Forelimb muscle (tissue), 1 donor: ENCODE data around the gene STRIP1. TPM values are rescaled to one million over a fixed set of nuclear protein-coding genes. Genes with fewer than 3 reads are reported as not detected.
A peak's percentile ranks its signal among the peaks of the same experiment; 100 is the strongest.

ENCODE experiments used
- DNase-seq: peaks from one replicate; pipeline ENCODE4 v3.0.0-alpha.2; 2013; ENCODE audit warnings: low read depth
- polyA plus RNA-seq: library from polyadenylated mRNA; unstranded; fragments of 120-200 nt; gene quantifications from one replicate; pipeline ENCODE4 v1.2.1, GENCODE V29; 2013; ENCODE audit not compliant: insufficient read length

Gene STRIP1
- 30.5 TPM for polyA plus RNA-seq

DNA sequence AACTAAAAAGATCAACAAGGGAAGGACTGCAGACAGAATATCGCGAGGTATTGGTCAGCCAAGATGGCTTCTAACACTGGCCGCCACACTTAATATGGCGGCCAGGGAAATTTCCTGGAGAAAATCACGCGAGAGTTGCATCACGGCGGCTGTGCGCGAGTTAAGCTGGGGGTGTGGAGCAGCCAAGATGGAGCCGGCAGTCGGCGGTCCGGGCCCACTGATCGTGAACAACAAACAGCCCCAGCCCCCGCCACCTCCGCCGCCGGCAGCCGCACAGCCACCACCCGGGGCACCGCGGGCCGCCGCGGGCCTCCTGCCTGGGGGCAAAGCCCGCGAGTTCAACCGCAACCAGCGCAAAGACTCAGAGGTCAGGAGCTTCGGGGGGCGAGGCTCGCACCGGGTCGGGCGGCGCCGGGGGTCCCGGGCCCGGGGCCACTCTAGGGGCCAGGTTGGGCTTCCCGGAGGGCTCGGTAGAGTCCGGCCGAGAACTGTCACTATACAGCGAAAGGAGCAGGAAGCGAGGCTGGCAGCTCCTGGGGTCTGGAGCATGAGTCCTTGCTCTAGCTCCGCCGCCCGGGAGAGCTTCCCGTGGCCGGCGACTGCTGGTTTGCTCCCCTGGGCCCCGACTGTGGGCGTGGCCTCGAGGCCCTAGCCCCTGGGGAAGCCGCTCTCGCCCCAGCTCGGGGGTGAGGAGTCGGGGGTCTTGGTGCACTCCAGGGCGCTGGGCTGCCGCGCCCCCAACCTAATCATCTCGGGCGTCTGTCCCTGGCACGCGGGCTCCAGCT lies at the start of gene STRIP1:
Gene STRIP1 (plus strand): TSS at position 174 of the 785 bp plus-strand sequence. CDS start 14 bp downstream, at position 188.
- peak; percentile 93 for DNase-seq

GRCh38 chr1:109985247-109986053 lies 49.0 kb upstream of the STRIP1 start:
- no peak for DNase-seq

GRCh38 chr1:109986054-109986444 lies 48.4 kb upstream of the STRIP1 start:
- DNase-seq = no peak

DNA sequence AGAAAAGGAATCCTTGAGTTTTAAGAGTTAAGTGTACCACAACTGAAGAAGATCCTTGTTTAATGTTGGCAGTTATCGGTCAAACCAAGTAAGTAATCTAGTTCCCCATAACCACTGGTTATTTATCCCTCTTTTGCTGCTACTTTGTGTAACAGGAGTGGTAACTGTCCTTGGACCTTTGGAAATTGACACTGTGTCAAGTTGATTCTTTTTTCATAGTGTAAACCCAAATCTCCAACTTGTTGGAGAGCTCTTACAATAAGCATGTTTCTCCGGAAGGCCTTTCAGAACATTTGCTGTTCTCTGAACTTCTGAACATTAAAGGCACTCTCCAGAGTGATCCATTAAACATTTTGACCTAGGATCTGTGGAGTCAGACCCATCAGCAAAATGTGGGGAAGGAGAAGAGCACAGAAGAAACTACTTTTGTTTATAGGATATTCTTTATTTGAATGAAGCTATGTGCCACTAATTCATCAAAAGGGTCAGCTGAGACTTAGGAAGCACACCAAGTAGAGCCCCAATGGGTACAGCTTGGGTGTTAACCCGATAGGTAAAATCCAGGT lies 46.0 kb upstream of the STRIP1 start:
- no peak for DNase-seq

GRCh38 chr1:109989506-109990301 lies 44.7 kb upstream of the STRIP1 start:
- DNase-seq = no peak

- DNase-seq = no peak
Observed at GRCh38 chr1:109990302-109990653, 44.1 kb upstream of the STRIP1 start.

DNA sequence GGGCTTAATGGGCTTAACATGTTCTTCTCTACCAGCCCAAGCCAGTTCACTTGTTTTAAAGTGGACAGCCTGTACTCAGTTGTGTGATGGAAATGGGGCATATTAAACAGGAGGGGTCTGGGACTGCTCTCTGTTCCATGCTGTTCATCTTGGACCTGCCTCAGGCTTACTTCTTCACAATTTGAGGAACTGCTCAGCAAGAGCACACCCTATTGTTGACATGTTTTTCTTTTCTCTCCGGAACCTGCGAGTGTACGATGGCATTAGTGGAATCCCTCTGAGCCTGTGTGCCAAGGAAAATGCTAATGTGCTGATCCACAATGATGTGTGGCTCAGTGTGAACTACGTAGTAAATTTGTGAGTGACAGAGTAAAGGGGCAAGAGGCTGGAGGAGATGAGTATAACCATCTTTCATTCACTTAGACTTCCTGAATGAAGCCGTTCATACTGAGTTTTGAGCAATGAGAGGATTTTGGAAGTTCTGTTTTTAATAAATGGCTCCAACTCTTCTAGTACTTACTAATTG lies 43.0 kb upstream of the STRIP1 start:
- no peak for DNase-seq

GRCh38 chr1:109993885-109994284 lies 40.5 kb upstream of the STRIP1 start:
- DNase-seq = no peak

DNA sequence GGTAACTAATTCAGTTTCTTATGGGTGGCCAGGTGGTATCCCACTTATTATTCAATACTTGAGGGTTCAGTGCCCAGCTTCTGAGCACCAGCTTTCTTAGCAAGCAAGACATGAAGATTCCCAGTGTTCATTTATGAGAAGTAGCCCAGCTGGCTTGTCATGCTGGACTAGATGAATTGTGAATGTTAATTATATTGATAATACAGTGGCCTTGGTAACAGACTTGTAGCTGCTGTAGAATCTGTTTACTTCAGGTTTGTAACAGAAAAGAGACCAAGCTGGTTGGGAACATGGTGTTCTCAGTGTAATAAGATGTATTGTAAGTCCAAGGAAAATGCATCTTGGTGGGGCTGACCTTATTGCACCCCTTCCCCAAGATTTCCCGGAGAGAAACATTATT lies 39.8 kb upstream of the STRIP1 start:
- no peak for DNase-seq

- DNase-seq = no peak
Observed at GRCh38 chr1:109995536-109995935, 38.9 kb upstream of the STRIP1 start.

- no peak for DNase-seq
Observed at GRCh38 chr1:109996476-109996875, 37.9 kb upstream of the STRIP1 start.

DNA sequence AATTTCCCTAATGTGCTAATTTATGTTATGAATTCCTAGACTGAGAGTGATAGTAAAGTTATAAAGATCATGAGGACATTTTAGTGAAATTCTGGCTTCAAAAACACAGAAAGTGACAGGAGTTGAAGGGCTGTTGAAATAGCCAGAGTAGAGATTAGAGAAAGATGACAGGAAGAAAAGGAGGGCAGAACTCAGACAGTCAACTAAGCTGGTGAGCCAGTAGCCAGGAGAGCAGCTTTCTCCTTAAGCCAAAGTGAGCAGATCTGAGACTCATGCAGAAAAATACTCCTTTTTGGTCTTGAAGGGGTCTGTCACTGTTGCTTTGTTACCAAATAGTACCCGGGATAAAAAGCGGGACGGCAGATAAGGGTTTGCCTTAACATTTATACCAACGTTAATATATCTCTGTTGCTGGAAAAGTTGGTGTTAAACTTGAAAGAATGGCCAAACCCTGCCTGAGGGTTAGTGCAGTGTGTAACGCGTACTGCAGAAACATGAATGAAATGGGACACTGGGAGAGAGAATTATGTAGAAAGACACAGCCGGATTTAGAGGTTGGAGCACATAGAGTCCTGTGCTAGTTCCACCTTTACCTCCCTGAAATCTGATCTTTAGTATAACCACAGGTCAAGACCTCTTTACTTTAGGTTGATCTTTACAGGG lies 37.1 kb upstream of the STRIP1 start:
- no peak for DNase-seq

DNA sequence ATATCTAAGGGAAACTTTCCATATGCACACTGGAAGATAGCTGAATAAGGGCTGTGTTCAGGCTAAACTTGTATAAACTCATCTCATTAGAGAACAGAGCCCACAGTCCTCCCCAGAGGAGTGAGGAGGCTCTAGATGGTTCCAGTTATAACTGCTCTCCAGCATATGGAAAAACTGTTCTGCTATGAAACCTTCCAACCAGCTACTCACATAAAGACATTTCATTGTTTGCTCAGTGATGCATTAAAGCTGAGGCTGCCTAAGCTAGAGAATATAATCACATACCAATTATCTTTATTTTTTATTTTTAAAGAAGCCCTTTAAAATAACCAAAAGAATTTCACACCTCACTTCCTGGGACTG lies 36.6 kb upstream of the STRIP1 start:
- no peak for DNase-seq

GRCh38 chr1:110002695-110003094 lies 31.7 kb upstream of the STRIP1 start:
- DNase-seq = no peak

- DNase-seq = peak; percentile 29
Observed at GRCh38 chr1:110003747-110004428, 30.5 kb upstream of the STRIP1 start.

DNA sequence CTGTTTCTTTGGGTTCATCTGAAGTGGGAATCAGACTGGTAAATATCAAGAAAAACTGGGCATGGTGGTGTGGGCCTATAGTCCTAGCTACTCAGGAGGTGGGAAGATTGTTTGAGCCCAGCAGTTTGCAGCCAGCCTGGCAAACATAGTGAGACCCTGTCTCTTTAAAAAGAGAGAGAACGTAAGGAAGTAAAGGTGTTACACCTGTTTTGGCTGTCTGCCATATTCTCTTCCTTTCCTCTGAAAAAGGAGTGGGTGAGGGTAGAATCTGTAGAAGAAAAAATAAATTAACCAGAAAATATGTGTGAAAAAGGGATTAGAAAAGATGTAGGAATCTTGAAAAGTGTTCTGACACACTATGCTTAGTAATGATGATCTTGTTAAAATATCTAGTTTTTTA lies 29.8 kb upstream of the STRIP1 start:
- DNase-seq = no peak

DNA sequence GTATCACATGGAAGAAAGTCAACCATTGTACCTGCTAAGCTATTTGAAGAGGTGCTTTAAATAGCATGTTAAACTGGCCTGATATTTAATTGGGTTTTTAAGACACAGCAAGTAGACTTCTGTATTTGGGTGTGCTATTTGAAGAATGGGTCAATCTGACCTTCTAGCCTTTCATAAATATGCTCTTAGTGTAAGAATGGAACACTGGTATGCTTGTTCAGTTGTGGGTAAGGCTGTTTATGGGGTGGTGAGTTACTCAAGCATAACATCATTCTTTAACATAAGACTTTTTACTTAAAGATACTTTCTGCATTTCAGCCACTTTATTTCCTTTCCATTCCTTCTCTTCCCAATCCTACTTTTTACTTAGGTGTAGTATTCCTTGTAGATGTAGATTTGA lies 28.5 kb upstream of the STRIP1 start:
- DNase-seq = no peak

DNA sequence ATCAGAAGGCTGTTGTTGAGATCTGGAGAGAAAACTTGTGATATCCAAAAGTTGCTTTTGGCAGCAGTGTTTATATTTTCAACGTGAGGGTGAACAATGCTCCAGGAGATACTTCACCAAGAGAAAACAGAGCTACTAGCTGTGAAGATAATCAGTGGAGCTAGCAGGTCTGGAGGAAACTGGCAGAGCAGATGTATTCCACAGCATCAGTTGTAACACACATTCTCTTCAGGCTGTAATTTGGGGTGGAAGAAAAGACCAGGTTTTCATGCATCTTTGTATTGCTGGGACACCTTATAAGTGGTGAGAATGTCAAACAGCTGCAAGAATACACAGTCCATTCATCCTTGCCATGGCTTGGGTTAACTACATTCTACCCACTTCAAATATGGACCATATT lies 27.9 kb upstream of the STRIP1 start:
- DNase-seq = no peak

DNA sequence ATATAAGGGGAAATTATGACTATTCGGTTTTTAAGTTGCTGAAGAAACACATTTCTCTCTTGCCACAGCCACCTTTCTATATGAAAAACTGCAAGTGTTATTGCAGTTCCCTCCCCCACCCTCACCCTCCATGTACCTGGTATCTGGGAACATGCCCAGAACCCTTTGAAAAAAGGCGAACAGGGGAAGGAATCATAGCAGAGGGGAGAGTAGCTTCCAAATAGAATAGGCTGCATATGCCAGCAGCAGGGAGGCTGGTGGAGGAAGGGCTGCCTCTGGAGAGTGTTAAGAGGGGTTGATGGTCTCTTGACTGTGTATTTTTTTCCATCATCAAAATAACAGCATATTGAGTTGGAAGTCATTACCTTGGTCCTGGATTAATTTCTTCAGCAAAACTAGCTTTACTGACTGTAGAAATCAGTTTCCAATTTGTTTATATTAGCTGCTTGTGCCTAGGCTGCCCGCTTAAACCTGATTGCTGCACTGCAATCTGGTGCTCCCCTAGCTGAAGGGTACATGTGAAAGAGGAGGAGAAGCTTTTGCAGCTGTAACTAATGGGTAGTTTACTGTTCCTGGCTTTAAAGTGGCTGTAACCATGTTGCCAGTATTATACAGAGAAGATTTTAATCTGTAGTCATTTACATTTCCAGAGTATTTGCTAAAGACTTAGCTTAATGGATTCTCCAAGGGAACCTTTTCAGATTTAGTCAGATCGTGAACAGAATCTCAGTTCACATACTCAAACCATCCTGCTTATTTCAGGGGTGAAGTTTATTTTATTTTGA lies 27.2 kb upstream of the STRIP1 start:
- no peak for DNase-seq
